GM21447 (cell line): ENCODE data around the gene NDUFS6.

ENCODE experiments used
- ATAC-seq: cut with Tn5 transposase; IDR thresholded peaks from one replicate; pipeline ENCODE4 v1.9.1; 2021; ENCODE audit not compliant: unreplicated experiment

The NDUFS6 gene

GRCh38 chr5:1847056-1847455, 45.8 kb downstream of the NDUFS6 start:
- no peak for ATAC-seq

DNA sequence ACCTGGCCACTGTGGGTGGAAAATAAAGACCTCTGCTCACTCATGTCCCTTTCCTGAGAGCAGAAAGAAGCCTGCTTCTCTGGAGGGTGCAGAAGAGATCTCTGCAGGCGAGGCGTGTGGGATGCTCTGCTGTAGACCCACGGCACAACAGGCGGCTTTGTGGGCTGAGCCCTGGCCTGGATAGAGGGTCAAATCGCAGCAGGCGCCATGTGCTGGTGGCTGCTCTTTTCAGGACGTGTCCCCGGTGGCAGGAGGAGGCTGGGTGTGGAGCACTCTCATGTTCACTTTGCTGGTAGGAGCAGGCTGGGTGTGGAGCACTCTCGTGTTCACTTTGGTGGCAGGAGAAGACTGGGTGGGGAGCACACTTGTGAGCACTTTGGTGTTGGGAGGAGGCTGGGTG, 46.4 kb downstream of the NDUFS6 start:
- ATAC-seq, result no peak

DNA sequence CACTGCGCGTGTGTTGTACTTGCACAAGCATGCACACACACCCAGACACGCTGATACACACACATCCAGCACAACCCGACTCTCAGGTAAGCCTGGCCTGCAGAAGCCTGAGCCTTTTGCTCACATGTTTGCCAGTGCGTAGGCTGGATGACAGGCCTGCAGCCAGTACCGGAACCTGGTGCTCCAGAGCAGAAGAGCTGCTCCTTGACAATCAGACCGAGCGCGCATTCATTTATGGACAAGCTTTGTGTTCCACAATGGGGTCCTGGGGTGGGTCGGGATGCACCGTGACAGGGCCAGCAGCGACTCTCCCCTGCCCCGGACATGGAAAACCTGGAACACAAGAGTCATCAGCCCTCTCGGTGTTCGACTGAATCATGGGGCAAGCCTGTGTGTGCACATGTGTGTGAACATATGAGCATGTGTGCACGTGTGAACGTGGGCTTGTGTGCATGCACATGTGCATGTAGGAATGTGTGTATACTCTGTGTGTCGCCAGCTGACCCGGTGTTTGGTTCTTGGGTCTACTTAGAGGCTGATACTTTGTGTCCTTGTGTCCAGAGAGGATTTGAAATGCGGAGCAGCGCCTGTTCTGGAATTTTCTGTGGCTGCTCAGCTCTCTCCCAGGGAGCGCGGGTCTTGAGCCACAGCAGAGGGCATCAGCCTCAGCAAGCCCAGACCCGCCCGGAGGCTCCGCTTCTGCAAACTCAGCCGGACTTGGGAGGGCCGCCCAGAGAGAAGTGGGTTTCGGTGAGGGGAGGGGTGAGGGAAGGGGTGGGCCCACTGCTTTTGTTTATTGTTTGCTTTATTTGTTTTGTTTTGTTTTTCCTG, 49.3 kb downstream of the NDUFS6 start:
- ATAC-seq, result no peak

DNA sequence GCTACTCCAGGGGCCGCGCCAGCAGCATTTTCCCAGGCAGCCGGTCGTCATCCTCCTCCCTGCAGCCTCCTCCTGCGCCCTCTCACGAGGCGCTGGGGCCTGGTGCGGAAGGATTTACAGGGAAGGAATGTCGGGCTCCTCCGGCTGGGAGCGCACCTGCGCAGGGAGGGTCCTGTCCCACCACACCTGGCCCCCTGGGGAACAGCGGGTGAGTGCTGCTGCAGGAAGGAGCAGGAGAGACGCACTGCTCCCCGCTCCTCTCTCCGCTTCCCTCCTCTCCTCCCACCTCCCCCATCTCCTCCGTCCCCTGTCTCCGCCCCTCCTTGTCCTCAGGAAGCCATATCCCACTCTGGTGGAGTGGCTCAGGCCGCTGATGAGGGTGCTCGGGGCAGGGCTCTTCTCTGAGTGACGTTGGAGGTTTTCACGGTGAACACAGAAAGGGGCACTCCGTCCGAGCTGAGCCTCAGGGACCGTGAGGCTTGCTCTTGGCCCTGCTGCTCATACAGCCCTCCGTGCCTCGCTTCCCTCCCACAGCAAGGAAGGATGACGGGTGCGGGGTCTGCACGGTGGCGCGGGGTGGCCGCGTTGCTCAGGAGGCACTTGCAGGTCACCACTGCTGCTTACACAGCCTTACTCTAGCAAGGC, 50.2 kb downstream of the NDUFS6 start:
- ATAC-seq, result no peak

GRCh38 chr5:1852324-1852947, 51.2 kb downstream of the NDUFS6 start:
- no peak for ATAC-seq

DNA sequence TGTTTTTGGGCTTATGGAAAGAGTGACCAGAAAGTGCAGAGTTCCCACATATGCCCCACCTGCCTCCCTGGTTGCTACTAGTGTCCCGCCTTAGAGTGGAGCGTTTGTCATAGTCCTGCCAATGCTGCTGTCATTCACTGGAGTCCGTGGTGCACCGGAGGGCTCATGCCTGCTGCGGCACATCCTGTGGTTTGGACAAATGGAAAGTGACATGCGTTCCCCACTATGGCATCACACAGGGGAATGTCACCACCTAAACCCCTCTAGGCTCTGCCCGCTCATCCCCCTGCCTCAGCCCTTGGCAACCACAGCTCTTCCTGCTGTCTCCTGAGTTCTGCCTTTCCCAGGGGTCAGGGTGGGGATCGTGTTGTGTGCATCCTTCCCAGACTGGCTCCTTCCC, 52.3 kb downstream of the NDUFS6 start:
- ATAC-seq, result no peak

GRCh38 chr5:1855075-1855474, 53.9 kb downstream of the NDUFS6 start:
- ATAC-seq, result no peak

GRCh38 chr5:1855596-1855995, 54.4 kb downstream of the NDUFS6 start:
- ATAC-seq, result no peak

GRCh38 chr5:1856596-1857255, 55.5 kb downstream of the NDUFS6 start:
- ATAC-seq, result no peak

DNA sequence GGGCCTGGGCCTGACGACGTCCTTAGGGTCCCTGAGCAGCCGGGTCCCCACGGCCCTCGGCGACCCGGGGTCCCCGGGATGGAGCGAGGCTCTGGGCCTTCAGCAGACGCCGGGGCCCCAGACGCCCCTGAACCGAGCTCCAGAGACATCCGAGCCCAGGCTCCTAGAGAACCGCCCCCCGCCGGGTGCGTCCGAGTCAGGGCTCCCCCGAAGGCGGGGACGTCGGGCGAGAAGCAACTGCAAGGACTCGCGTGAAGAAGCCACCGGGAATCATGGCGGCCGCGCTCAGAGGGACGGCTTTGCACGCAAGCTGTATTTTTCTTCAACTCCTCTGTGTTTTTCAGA, 56.0 kb downstream of the NDUFS6 start:
- no peak for ATAC-seq

GRCh38 chr5:1858436-1858835, 57.2 kb downstream of the NDUFS6 start:
- ATAC-seq, result no peak

DNA sequence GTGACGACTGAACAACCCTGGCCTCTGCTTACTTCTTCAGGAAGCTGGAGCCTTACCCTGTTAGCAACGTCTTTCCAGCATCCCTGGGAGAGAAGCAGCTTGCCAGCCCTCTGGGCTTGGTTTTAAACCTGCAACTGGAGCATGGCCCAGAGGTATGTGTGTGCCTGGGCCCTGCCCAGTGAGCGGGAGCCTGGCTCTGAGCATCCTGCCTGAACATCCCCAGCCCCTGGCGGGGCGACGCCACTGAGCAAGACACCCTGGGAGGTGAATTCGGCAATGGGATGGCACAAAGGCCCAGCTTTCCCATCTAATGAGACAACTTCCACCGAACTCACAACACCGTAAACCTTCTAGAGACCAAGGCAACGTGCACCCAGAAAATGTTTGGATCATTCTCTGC, 57.9 kb downstream of the NDUFS6 start:
- ATAC-seq, result no peak

GRCh38 chr5:1860021-1860610, 58.9 kb downstream of the NDUFS6 start:
- no peak for ATAC-seq

GRCh38 chr5:1860949-1861348, 59.7 kb downstream of the NDUFS6 start:
- ATAC-seq, result no peak

GRCh38 chr5:1864896-1865440, 63.8 kb downstream of the NDUFS6 start:
- ATAC-seq, result no peak

- ATAC-seq, result no peak
Observed at GRCh38 chr5:1865486-1865885, 64.3 kb downstream of the NDUFS6 start.
